SU-DHL-6 (cell line): ENCODE measurements around the gene PRSS56.

ENCODE experiments used
- H2AFZ ChIP-seq: fragments of 200-600 bp; sonication (generic); 2 replicates; pipeline ENCODE4 v1.6.1; 2014; ENCODE audit warnings: low read depth, mild to moderate bottlenecking, moderate library complexity, mixed read lengths, antibody characterized with exemption, low read length; ENCODE audit not compliant: severe bottlenecking
- H3F3A ChIP-seq: fragments of 200-600 bp; shearing (Covaris generic); 2 replicates; pipeline ENCODE4 v1.6.0; 2016; ENCODE audit warnings: antibody characterized with exemption, mild to moderate bottlenecking; ENCODE audit not compliant: insufficient read depth
- H3K27ac ChIP-seq: fragments of 200-600 bp; sonication (generic); 2 replicates; pipeline ENCODE4 v1.5.1; 2016; ENCODE audit warnings: low read depth, mild to moderate bottlenecking, low read length, moderate library complexity, mixed read lengths
- H3K27me3 ChIP-seq: fragments of 200-600 bp; sonication (generic), shearing (Covaris generic); 2 replicates; pipeline ENCODE4 v1.6.0; 2014; ENCODE audit warnings: mild to moderate bottlenecking, low read length
- H3K36me3 ChIP-seq: fragments of 200-600 bp; sonication (generic); 2 replicates; pipeline ENCODE4 v1.6.1; 2014; ENCODE audit warnings: mild to moderate bottlenecking, low read length, mixed read lengths
- H3K4me2 ChIP-seq: fragments of 300-600, 200-600 bp; shearing (Covaris generic), sonication (generic); 2 replicates; pipeline ENCODE4 v1.6.0; 2014; ENCODE audit warnings: low read length, low read depth, mild to moderate bottlenecking; ENCODE audit not compliant: poor library complexity, severe bottlenecking
- H3K4me3 ChIP-seq: fragments of 200-600 bp; sonication (generic); 2 replicates; pipeline ENCODE4 v1.5.1; 2014; ENCODE audit warnings: antibody characterized with exemption, low read length, mild to moderate bottlenecking, mixed read lengths; ENCODE audit not compliant: insufficient read depth, poor library complexity, severe bottlenecking
- H3K79me2 ChIP-seq: fragments of 200-600 bp; sonication (generic); 2 replicates; pipeline ENCODE4 v1.6.1; 2014; ENCODE audit warnings: mild to moderate bottlenecking, low read length, moderate library complexity; ENCODE audit not compliant: insufficient read depth
- H3K9ac ChIP-seq: fragments of 200-600 bp; sonication (generic); 2 replicates; pipeline ENCODE4 v1.7.0; 2014; ENCODE audit warnings: mild to moderate bottlenecking, low read length
- H3K9me2 ChIP-seq: fragments of 200-600 bp; sonication (generic); replicated peaks from 2 replicates; pipeline ENCODE4 v1.6.1; 2014; ENCODE audit warnings: low read length; ENCODE audit not compliant: insufficient read depth
- H3K9me3 ChIP-seq: fragments of 200-600 bp; sonication (generic); 2 replicates; pipeline ENCODE4 v1.6.1; 2014; ENCODE audit warnings: low read length, mixed read lengths; ENCODE audit not compliant: insufficient read depth
- H4K20me1 ChIP-seq: fragments of 200-600 bp; sonication (generic); 2 replicates; pipeline ENCODE4 v1.6.1; 2014; ENCODE audit warnings: low read depth, mild to moderate bottlenecking, antibody characterized with exemption, low read length, moderate library complexity, mixed read lengths
- CTCF ChIP-seq: fragments of 200-600 bp; sonication (generic); IDR thresholded peaks from one replicate; pipeline ENCODE4 v1.5.1; 2017; ENCODE audit warnings: antibody characterized with exemption, mild to moderate bottlenecking, low read length, moderate library complexity; ENCODE audit not compliant: insufficient read depth, poor library complexity, severe bottlenecking
- EZH2phosphoT487 ChIP-seq: fragments of 200-600 bp; sonication (generic), shearing (Covaris generic); conservative IDR thresholded peaks from 2 replicates; pipeline ENCODE4 v1.6.1; 2018; ENCODE audit warnings: mild to moderate bottlenecking, antibody characterized with exemption, low read length, moderate library complexity, mixed read lengths

PRSS56 gene

GRCh38 chr2:232540441-232541041, 20.4 kb downstream of the PRSS56 start:
- Histone ChIP-seq H3K9ac (no peak overlapping the region), H3K79me2 (no peaks in the 10 kb centered on the region), H3K4me3 (no peak overlapping the region), H3F3A (no peaks in the 10 kb centered on the region), H3K9me2 (no peaks in the 10 kb centered on the region), H3K27ac (no peak overlapping the region), H4K20me1 (no peaks in the 10 kb centered on the region; the same call in 1 of the 2 replicates), H2AFZ (no peak overlapping the region), H3K9me3 (no peaks in the 10 kb centered on the region), H3K27me3 (no peaks in the 10 kb centered on the region), H3K36me3 (no peaks in the 10 kb centered on the region), H3K4me2 (no peak overlapping the region)
- no peak for TF ChIP-seq EZH2phosphoT487
- TF ChIP-seq CTCF, result no peak

GRCh38 chr2:232541195-232541960, 21.2 kb downstream of the PRSS56 start:
- Histone ChIP-seq H3K9me2 (no peaks in the 10 kb centered on the region), H3K4me2 (no peak overlapping the region), H3F3A (no peaks in the 10 kb centered on the region), H4K20me1 (no peaks in the 10 kb centered on the region; the same call in 1 of the 2 replicates), H3K27me3 (no peaks in the 10 kb centered on the region), H3K27ac (no peak overlapping the region), H3K4me3 (no peak overlapping the region), H3K9ac (no peak overlapping the region), H2AFZ (no peak overlapping the region), H3K79me2 (no peaks in the 10 kb centered on the region; the same call in 1 of the 2 replicates), H3K9me3 (no peaks in the 10 kb centered on the region), H3K36me3 (no peaks in the 10 kb centered on the region)
- TF ChIP-seq CTCF (no peak), EZH2phosphoT487 (no peak)

DNA sequence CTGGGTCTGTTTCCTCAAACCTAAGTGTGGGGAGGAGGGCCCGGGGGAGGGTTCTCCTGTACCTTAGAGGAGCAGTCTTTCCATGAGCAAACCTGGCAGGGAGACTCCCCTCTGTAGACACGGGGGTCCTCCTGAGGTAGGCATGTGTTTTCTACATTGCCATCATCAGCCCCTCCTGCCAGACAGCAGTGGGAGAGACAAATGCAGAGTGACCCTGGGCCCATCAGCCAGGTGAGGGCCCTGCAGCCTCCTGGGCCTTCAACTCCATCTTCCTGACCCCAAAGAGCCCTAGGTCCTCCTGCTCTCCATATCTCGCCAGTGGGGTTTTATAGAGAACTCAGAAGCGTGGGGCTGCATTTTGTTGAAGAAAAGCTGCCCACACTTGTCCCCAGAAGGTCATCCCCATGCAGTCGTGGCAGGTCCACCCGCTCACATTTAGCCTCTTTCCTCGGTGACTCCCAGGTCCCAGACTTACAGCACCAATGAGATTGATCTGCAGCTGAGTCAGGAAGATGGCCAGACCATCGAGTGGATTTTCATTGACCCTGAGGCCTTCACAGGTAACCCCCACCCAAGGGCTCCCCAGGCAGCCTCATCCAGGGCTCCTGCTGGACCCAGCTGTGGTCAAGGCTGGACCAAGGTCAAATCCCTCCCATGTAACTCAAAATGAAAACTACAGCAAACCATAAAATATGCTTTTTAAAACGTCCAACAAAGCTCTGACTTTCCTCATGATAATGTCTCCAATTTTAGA, 21.9 kb downstream of the PRSS56 start:
- Histone ChIP-seq H3K27me3 (no peaks in the 10 kb centered on the region), H3F3A (no peaks in the 10 kb centered on the region), H3K9ac (no peak overlapping the region), H3K9me3 (no peaks in the 10 kb centered on the region), H3K27ac (no peak overlapping the region), H4K20me1 (no peaks in the 10 kb centered on the region; the same call in 1 of the 2 replicates), H3K79me2 (peaks cover 4% of the 10 kb centered on the region), H3K4me3 (no peak overlapping the region), H3K4me2 (no peak overlapping the region), H3K9me2 (no peaks in the 10 kb centered on the region), H2AFZ (no peak overlapping the region), H3K36me3 (no peaks in the 10 kb centered on the region)
- no peak for TF ChIP-seq CTCF
- no peak for TF ChIP-seq EZH2phosphoT487
